OCI-LY3 (cell line): ENCODE results near the gene NFIL3.
A peak's percentile ranks its signal among the peaks of the same experiment; 100 is the strongest.

Experiments
- H2AFZ ChIP-seq: fragments of 200-600, 300-600 bp; shearing (Covaris generic); 2 replicates; pipeline ENCODE4 v1.6.0; 2014; ENCODE audit warnings: antibody characterized with exemption, low read depth, low read length
- H3K27ac ChIP-seq: fragments of 200-600, 300-600 bp; sonication (generic); 2 replicates; pipeline ENCODE4 v1.5.1; 2014; ENCODE audit warnings: mild to moderate bottlenecking, low read length, moderate library complexity, mixed read lengths
- H3K27me3 ChIP-seq: fragments of 200-600, 300-600 bp; sonication (generic); 2 replicates; pipeline ENCODE4 v1.6.1; 2014; ENCODE audit warnings: low read depth, low read length, mixed read lengths
- H3K36me3 ChIP-seq: fragments of 200-600, 300-600 bp; sonication (generic); replicated peaks from 2 replicates; pipeline ENCODE3; 2014; ENCODE audit warnings: low read depth, low read length, mixed read lengths
- H3K4me1 ChIP-seq: fragments of 300-600, 200-600 bp; sonication (generic); 2 replicates; pipeline ENCODE4 v1.6.1; 2014; ENCODE audit warnings: low read length, mixed read lengths
- H3K4me2 ChIP-seq: fragments of 200-600, 300-600 bp; sonication (generic); 2 replicates; pipeline ENCODE4 v1.6.1; 2014; ENCODE audit warnings: low read length, mixed read lengths
- H3K4me3 ChIP-seq: fragments of 300-600, 200-600 bp; sonication (generic); 2 replicates; pipeline ENCODE4 v1.5.1; 2014; ENCODE audit warnings: antibody characterized with exemption, mild to moderate bottlenecking, low read length, moderate library complexity
- H3K79me2 ChIP-seq: fragments of 300-600, 200-600 bp; shearing (Covaris generic); 2 replicates; pipeline ENCODE4 v1.6.1; 2014; ENCODE audit warnings: mild to moderate bottlenecking, low read length, mixed read lengths
- H3K9ac ChIP-seq: fragments of 300-600, 200-600 bp; shearing (Covaris generic); 2 replicates; pipeline ENCODE4 v1.6.0; 2014; ENCODE audit warnings: mild to moderate bottlenecking, low read length, moderate library complexity
- H3K9me3 ChIP-seq: fragments of 200-600, 300-600 bp; shearing (Covaris generic); 2 replicates; pipeline ENCODE4 v1.6.1; 2014; ENCODE audit warnings: low read length, mixed read lengths; ENCODE audit not compliant: insufficient read depth
- H4K20me1 ChIP-seq: fragments of 200-600, 300-600 bp; sonication (generic); 2 replicates; pipeline ENCODE4 v1.6.1; 2016; ENCODE audit warnings: low read length, mixed read lengths; ENCODE audit not compliant: insufficient read depth
- CTCF ChIP-seq: fragments of 200-600, 300-600 bp; sonication (generic); IDR thresholded peaks from 2 replicates; pipeline ENCODE4 v1.5.1; 2014; ENCODE audit warnings: antibody characterized with exemption, low read length, low read depth
- EZH2phosphoT487 ChIP-seq: fragments of 200-600 bp; shearing (Covaris generic); IDR thresholded peaks from 2 replicates; pipeline ENCODE4 v1.6.1; 2018; ENCODE audit warnings: antibody characterized with exemption, mixed run types, low read depth

Gene NFIL3

DNA sequence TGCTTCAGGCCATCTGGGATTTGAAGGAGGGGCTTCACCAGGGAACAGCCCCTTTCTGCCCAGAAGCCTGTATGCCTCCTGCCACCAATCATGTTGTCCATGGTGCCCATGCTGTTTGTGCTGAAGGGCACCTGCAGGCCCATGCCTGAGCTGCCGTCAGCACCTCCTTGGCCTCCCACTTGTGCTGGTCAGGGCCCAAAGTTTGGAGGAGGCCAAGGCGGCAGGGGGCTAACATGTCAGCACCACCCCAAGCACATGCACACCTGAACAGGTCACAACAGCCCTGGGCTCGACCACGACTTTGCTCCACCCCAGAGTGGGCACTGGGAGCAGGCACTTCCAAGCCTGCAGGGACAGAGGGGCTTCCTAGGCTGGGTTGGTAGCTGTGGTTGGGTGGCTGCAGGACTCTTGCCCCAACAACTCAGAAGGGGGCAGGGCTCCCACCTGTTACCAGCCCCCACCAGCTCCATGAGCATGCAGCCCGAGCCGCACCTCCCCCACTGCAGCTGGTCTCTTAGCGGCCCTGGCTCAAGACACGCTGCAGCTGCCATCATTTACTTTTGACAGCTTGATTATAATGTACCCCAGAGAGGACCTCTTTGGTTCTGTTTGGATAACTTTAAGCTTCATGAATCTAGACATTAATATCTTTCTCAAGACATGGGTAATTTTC lies 19.8 kb upstream of the NFIL3 start:
- H3K9ac ChIP-seq, result no peak overlapping the region
- H3K4me1 ChIP-seq, result no peaks in the 10 kb centered on the region
- H3K4me3 ChIP-seq, result no peak overlapping the region
- H2AFZ ChIP-seq, result no peak overlapping the region
- peaks cover 16% of the 10 kb centered on the region for H3K27me3 ChIP-seq
- no peak overlapping the region for H3K27ac ChIP-seq
- H3K36me3 ChIP-seq, result no peaks in the 10 kb centered on the region
- no peak overlapping the region for H3K4me2 ChIP-seq
- no peaks in the 10 kb centered on the region for H4K20me1 ChIP-seq
- TF ChIP-seq CTCF (no peak), EZH2phosphoT487 (no peak)
- H3K9me3 ChIP-seq, result peaks cover 5% of the 10 kb centered on the region
- H3K79me2 ChIP-seq, result no peaks in the 10 kb centered on the region

DNA sequence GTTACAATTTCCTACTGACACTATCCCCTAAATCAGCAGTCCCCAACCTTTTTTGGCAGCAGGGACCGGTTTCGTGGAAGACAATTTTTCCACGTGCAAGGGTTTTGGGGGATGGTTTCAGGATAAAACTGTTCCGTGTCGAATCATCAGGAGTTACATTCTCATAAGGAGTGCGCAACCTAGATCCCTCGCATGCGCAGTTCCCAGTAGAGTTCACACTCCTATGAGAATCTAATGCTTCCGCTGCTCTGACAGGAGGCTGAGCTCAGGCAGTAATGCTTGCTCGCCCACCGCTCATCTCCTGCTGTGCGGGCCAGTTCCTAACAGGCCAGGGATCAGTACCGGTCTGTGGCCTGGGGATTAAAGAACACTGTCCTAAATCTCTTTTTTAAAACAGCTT lies 13.2 kb upstream of the NFIL3 start:
- no peak overlapping the region for H3K4me2 ChIP-seq
- TF ChIP-seq CTCF, result no peak
- no peak for TF ChIP-seq EZH2phosphoT487
- H3K4me3 ChIP-seq, result no peak overlapping the region
- H3K36me3 ChIP-seq, result no peaks in the 10 kb centered on the region
- H3K4me1 ChIP-seq, result 0 out of 2 replicates have a peak, but pooled peaks cover 3% of the 10 kb centered on the region
- no peaks in the 10 kb centered on the region for H3K9me3 ChIP-seq
- H3K27me3 ChIP-seq, result peaks cover 30% of the 10 kb centered on the region
- no peaks in the 10 kb centered on the region for H4K20me1 ChIP-seq
- H3K79me2 ChIP-seq, result no peaks in the 10 kb centered on the region
- H3K27ac ChIP-seq, result no peak overlapping the region
- H2AFZ ChIP-seq, result no peak overlapping the region
- H3K9ac ChIP-seq, result no peak overlapping the region

- no peaks in the 10 kb centered on the region for H3K9me3 ChIP-seq
- H4K20me1 ChIP-seq, result no peaks in the 10 kb centered on the region
- no peak overlapping the region for H3K9ac ChIP-seq
- H3K4me1 ChIP-seq, result 0 out of 2 replicates have a peak, but pooled peaks cover 3% of the 10 kb centered on the region
- peak overlapping the region; percentile 41 for H3K4me2 ChIP-seq
- TF ChIP-seq EZH2phosphoT487 (no peak), CTCF (peak; percentile 63)
- H3K36me3 ChIP-seq, result no peaks in the 10 kb centered on the region
- no peak overlapping the region for H2AFZ ChIP-seq
- H3K4me3 ChIP-seq, result no peak overlapping the region
- no peaks in the 10 kb centered on the region for H3K79me2 ChIP-seq
- H3K27me3 ChIP-seq, result peaks cover 42% of the 10 kb centered on the region
- H3K27ac ChIP-seq, result no peak overlapping the region
These were observed 9.5 kb upstream of the NFIL3 start for GRCh38 chr9:91433180-91433579.

GRCh38 chr9:91431485-91431884 lies 7.9 kb upstream of the NFIL3 start:
- Histone ChIP-seq H3K4me2 (no peak overlapping the region), H3K27me3 (peaks cover 52% of the 10 kb centered on the region), H3K36me3 (no peaks in the 10 kb centered on the region), H3K9ac (no peak overlapping the region), H3K4me3 (no peak overlapping the region), H4K20me1 (no peaks in the 10 kb centered on the region), H3K4me1 (0 out of 2 replicates have a peak, but pooled peaks cover 3% of the 10 kb centered on the region), H3K27ac (no peak overlapping the region), H3K79me2 (no peaks in the 10 kb centered on the region), H3K9me3 (no peaks in the 10 kb centered on the region), H2AFZ (no peak overlapping the region)
- TF ChIP-seq EZH2phosphoT487 (no peak), CTCF (no peak)
